Breast epithelium (tissue), 4 donors: Measurements from ENCODE around the gene MAGIX. TPM values are rescaled to one million over a fixed set of nuclear protein-coding genes. Genes with fewer than 3 reads are reported as not detected.

Experiments
- DNase-seq, 2 donors: peaks; one replicate each; pipeline ENCODE4 v3.0.0-alpha.2; 2019; ENCODE audit warnings: low spot score in 2 of 2
- H3K27ac ChIP-seq, 2 donors: fragments of 200-600 bp; sonication (generic) in 1 of 2; one replicate each; pipeline ENCODE4 v1.5.1; 2016 to 2019; ENCODE audit warnings: mild to moderate bottlenecking in 1 of 2
- H3K27me3 ChIP-seq, 2 donors: fragments of 200-600 bp; sonication (generic) in 1 of 2; one replicate each; pipeline versions ENCODE4 v1.5.1 to v1.6.0; 2017 to 2019; ENCODE audit warnings: control low read depth in 1 of 2, mild to moderate bottlenecking in 1 of 2
- H3K36me3 ChIP-seq: fragments of 200-600 bp; one replicate; pipeline ENCODE4 v1.5.1; 2019
- H3K4me1 ChIP-seq, 2 donors: fragments of 200-600 bp; sonication (generic); one replicate each; pipeline ENCODE4 v1.5.1; 2016 to 2019; ENCODE audit warnings: control low read depth in 1 of 2
- H3K4me3 ChIP-seq, 3 donors: fragments of 200-600 bp; sonication (generic); 1 replicate in 2 of 3; 2 replicates in 1 of 3; pipeline ENCODE4 v1.5.1; 2016 to 2019; ENCODE audit warnings: mild to moderate bottlenecking in 3 of 3, moderate library complexity in 2 of 3
- H3K9me3 ChIP-seq, 2 donors: fragments of 200-600 bp; sonication (generic) in 1 of 2; one replicate each; pipeline ENCODE4 v1.5.1; 2016 to 2019; ENCODE audit warnings: control low read depth in 1 of 2
- POLR2A ChIP-seq: fragments of 450-650 bp; IDR thresholded peaks from one replicate; pipeline ENCODE4 v1.6.1; 2016; ENCODE audit warnings: antibody characterized with exemption, mild to moderate bottlenecking, moderate library complexity
- POLR2AphosphoS5 ChIP-seq, 3 donors: sonication (generic); formaldehyde crosslinking; IDR thresholded peaks; one replicate each; pipeline ENCODE4 v1.6.1; 2017; ENCODE audit warnings: antibody characterized with exemption in 3 of 3
- intact Hi-C: fragments of 100-400 bp; cut with DNase I; formaldehyde crosslinking; loops from one replicate; pipeline ENCODE4 v1.15.1; 2023; ENCODE audit warnings: low total_unique reads
- total RNA-seq, 3 donors: library from RNA; depleted of rRNA; stranded (reverse); fragments of >200 nt; gene quantifications; one replicate each; pipeline ENCODE4 v1.1.0, GENCODE V29; 2016
- TF ChIP-seq, protein P1 (sequence below), 3 donors: fragments of 450-650 bp; IDR thresholded peaks; one replicate each; pipeline ENCODE4 v1.5.1; 2016 to 2017; ENCODE audit warnings: antibody characterized with exemption in 3 of 3, mild to moderate bottlenecking in 3 of 3, moderate library complexity in 3 of 3

Gene MAGIX
- total RNA-seq, 3 donors from 2014 or later = 1.3 to 12.4 (median 4.9) TPM

DNA sequence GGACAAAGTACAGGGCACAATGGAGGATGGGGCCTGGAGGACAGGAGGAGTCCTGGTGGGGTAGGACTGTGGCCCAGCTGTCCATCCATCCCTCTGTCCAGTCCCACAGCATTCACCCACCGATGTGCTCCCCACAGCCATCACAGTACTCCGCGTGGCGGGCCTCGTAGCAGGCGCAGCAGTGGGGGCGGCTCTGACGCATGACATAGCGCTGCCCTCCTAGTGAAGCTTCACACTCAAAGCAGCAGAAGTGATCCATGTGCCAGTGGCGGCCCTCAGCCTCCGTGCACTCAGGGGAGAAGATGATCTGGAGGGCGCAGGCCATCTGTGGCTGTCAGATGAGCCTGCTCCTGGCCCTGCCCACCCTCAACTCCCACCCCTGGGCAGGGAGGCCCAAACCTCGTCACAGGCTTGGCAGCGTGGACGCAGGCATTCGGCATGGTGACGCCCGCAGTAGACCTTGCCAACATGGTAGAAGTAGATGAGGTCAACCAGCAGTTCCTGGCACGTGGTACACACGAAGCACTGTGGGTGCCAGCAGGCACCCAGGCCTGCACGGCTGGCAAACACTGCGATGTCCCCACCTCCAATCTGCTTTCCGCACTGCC lies 15.4 kb downstream of the MAGIX start:
- no peaks in the 10 kb centered on the region for H3K4me1 ChIP-seq
- no peaks in the 10 kb centered on the region for H3K36me3 ChIP-seq
- intact Hi-C loops = loop anchor here (5.0 kb wide), 1 partner anchor 81 kb away; no protein-coding TSS in a partner anchor
- no peaks in the 10 kb centered on the region for H3K9me3 ChIP-seq
- H3K27me3 ChIP-seq = peaks cover 0 to 14% of the 10 kb centered on the region in 2 donors
- H3K4me3 ChIP-seq = no peak overlapping the region
- H3K27ac ChIP-seq = no peak overlapping the region
- DNase-seq = no peak
- no peak for TF ChIP-seq POLR2AphosphoS5 (IDR thresholded peaks at IDR 0.05)
- no peak for TF ChIP-seq POLR2A
- TF ChIP-seq, protein P1, sequence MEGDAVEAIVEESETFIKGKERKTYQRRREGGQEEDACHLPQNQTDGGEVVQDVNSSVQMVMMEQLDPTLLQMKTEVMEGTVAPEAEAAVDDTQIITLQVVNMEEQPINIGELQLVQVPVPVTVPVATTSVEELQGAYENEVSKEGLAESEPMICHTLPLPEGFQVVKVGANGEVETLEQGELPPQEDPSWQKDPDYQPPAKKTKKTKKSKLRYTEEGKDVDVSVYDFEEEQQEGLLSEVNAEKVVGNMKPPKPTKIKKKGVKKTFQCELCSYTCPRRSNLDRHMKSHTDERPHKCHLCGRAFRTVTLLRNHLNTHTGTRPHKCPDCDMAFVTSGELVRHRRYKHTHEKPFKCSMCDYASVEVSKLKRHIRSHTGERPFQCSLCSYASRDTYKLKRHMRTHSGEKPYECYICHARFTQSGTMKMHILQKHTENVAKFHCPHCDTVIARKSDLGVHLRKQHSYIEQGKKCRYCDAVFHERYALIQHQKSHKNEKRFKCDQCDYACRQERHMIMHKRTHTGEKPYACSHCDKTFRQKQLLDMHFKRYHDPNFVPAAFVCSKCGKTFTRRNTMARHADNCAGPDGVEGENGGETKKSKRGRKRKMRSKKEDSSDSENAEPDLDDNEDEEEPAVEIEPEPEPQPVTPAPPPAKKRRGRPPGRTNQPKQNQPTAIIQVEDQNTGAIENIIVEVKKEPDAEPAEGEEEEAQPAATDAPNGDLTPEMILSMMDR (IDR thresholded peaks at IDR 0.05) = no peak

DNA sequence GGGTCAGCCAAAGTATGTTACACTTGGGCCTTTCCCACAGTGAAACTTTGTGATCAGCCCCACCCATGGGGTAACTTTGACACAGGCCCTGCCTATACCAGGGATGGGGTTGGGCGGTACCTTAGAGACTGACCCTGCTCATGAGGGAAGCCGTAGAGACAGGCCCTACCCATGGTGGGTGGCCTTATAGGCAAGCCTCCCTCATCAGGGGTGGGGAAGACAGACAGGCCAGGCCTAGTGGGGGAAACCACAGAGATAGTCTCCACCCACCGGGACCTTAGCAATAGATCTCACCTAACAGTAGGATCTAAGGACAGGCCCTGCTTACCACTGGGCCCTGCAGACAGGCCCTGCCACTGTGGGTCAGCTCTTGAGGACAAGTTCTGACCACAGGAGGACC lies 16.0 kb downstream of the MAGIX start:
- Histone ChIP-seq H3K27ac (no peak overlapping the region), H3K4me3 (no peak overlapping the region), H3K36me3 (no peaks in the 10 kb centered on the region), H3K9me3 (no peaks in the 10 kb centered on the region), H3K27me3 (peaks cover 0 to 20% of the 10 kb centered on the region in 2 donors), H3K4me1 (no peaks in the 10 kb centered on the region)
- intact Hi-C loops = loop anchor here (5.0 kb wide), 1 partner anchor 81 kb away; no protein-coding TSS in a partner anchor
- no peak for TF ChIP-seq POLR2A
- no peak for TF ChIP-seq POLR2AphosphoS5 (IDR thresholded peaks at IDR 0.05)
- TF ChIP-seq, protein P1 (IDR thresholded peaks at IDR 0.05) = no peak
- DNase-seq = no peak

DNA sequence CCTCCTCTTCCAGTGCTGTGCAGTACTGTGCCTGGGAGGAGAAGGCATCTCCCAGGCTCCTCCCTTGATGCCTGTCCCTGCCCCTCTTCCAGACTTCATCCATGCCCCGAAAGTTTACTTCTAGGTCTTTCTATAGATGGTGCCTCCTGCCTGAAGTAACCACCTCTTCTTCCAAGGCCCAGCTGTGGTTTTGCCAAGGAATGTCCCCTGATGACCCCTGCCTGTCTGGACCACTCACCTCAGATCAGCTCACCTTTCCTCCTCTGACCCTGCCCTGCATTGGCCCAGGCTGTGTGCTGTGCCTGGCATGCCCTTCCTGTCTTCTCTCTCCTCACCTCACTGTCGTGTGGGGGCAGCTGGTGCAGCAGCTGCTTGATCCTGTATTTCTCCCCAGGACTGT lies 16.8 kb downstream of the MAGIX start:
- H3K27me3 ChIP-seq = peaks cover 0 to 20% of the 10 kb centered on the region in 2 donors
- H3K27ac ChIP-seq = no peak overlapping the region
- TF ChIP-seq POLR2AphosphoS5 (IDR thresholded peaks at IDR 0.05) (no peak), POLR2A (no peak)
- TF ChIP-seq, protein P1 (IDR thresholded peaks at IDR 0.05) = no peak
- intact Hi-C loops = loop anchor here (5.0 kb wide), 1 partner anchor 82 kb away; no protein-coding TSS in a partner anchor
- no peaks in the 10 kb centered on the region for H3K36me3 ChIP-seq
- no peaks in the 10 kb centered on the region for H3K9me3 ChIP-seq
- no peaks in the 10 kb centered on the region for H3K4me1 ChIP-seq
- H3K4me3 ChIP-seq = no peak overlapping the region
- no peak for DNase-seq

DNA sequence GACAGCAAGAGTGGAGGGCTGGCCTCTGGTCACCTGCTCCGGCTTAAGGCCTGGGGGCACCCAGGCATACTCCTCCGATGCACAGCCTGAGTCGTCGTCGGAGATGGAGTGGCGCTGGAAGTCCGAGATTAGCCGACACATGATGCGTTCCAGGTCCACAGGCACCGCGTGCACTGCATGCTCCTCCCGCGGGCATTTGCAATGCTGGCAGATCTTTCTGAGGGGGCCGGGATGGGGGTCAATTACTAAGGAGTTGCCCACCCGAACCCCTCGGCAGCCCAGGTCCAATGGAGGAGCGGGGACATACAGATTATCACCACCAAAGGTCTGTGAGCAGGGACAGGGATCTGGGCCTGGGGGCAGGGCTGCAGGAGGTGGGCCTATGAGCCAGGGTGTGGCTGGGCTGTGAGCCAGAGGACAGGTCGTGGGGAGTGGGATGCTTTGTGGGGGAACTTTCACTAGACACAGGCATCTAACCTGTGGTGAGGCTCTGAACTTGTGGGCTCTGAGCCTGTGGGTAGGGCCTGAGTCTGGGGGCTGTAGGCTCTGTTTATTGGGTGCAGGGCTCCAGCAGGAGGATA lies 21.2 kb downstream of the MAGIX start:
- TF ChIP-seq, protein P1 (IDR thresholded peaks at IDR 0.05) = no peak
- no peak for TF ChIP-seq POLR2A
- TF ChIP-seq POLR2AphosphoS5 (IDR thresholded peaks at IDR 0.05) = no peak
- no peaks in the 10 kb centered on the region for H3K36me3 ChIP-seq
- no peaks in the 10 kb centered on the region for H3K4me1 ChIP-seq
- peak overlapping the region; percentile 76 to 87 for H3K27ac ChIP-seq
- H3K27me3 ChIP-seq = peaks cover 0 to 11% of the 10 kb centered on the region in 2 donors
- intact Hi-C loops = no loop called here
- H3K9me3 ChIP-seq = no peaks in the 10 kb centered on the region
- no peak for DNase-seq
- H3K4me3 ChIP-seq = peak overlapping the region in 2 of 3 donors; percentile 41 to 60
